Retinal pigment epithelial cell (primary cell): Measurements from ENCODE around the gene PCSK5.

Experiments
- DNase-seq: peaks from one replicate; pipeline ENCODE4 v3.0.0-alpha.2; 2010; ENCODE audit warnings: low read depth
- H3K4me3 ChIP-seq: 2 replicates; pipeline ENCODE4 v1.5.1; 2011; ENCODE audit warnings: mild to moderate bottlenecking, low read length, control low read depth, moderate library complexity
- CTCF ChIP-seq: conservative IDR thresholded peaks from 2 replicates; pipeline ENCODE4 v1.5.1; 2011; ENCODE audit warnings: low read depth, low read length, control low read depth, inconsistent platforms

The PCSK5 gene

GRCh38 chr9:75941577-75942311, 51.3 kb downstream of the PCSK5 start:
- H3K4me3 ChIP-seq, result no peak overlapping the region
- no peak for TF ChIP-seq CTCF
- DNase-seq, result no peak

- no peak for DNase-seq
- H3K4me3 ChIP-seq, result no peak overlapping the region
- no peak for TF ChIP-seq CTCF
These were observed 56.3 kb downstream of the PCSK5 start for GRCh38 chr9:75946766-75947165.

- no peak for DNase-seq
- no peak for TF ChIP-seq CTCF
- no peak overlapping the region for H3K4me3 ChIP-seq
These were observed 56.8 kb downstream of the PCSK5 start for GRCh38 chr9:75947233-75947632.

- no peak for TF ChIP-seq CTCF
- no peak for DNase-seq
- no peak overlapping the region for H3K4me3 ChIP-seq
These were observed 60.5 kb downstream of the PCSK5 start for GRCh38 chr9:75950998-75951397.

- no peak for TF ChIP-seq CTCF
- DNase-seq, result no peak
- H3K4me3 ChIP-seq, result no peak overlapping the region
These were observed 62.7 kb downstream of the PCSK5 start for GRCh38 chr9:75953218-75953617.

- no peak overlapping the region for H3K4me3 ChIP-seq
- DNase-seq, result no peak
- TF ChIP-seq CTCF, result no peak
These were observed 65.7 kb downstream of the PCSK5 start for GRCh38 chr9:75956161-75956560.

- TF ChIP-seq CTCF, result no peak
- no peak for DNase-seq
- no peak overlapping the region for H3K4me3 ChIP-seq
These were observed 66.6 kb downstream of the PCSK5 start for GRCh38 chr9:75957116-75957515.
